Fibroblast of pulmonary artery (primary cell): ENCODE results near the gene FNIP1.
A peak's percentile ranks its signal among the peaks of the same experiment; 100 is the strongest.
"Not testable (repeated sequence)": the region's sequence is repeated elsewhere in the genome, so short reads cannot be mapped to it uniquely, and the experiment has no call there.

Experiments
- DNase-seq: peaks from one replicate; pipeline ENCODE4 v3.0.0-alpha.2; 2010; ENCODE audit warnings: low read depth
- H3K4me3 ChIP-seq: replicated peaks from 2 replicates; pipeline ENCODE4 v1.5.1; 2011; ENCODE audit warnings: low read depth, mild to moderate bottlenecking, control low read depth, low read length, moderate library complexity
- CTCF ChIP-seq: IDR thresholded peaks from 2 replicates; pipeline ENCODE4 v1.5.1; 2011; ENCODE audit warnings: mild to moderate bottlenecking, control low read depth, low read length, inconsistent platforms; ENCODE audit errors: missing control alignments

The FNIP1 gene

GRCh38 chr5:131745155-131745554 lies 51.7 kb downstream of the FNIP1 start:
- TF ChIP-seq CTCF = no peak
- no peak overlapping the region for H3K4me3 ChIP-seq
- DNase-seq = no peak

- H3K4me3 ChIP-seq = no peak overlapping the region
- DNase-seq = no peak
- TF ChIP-seq CTCF = no peak
Observed at GRCh38 chr5:131740477-131740876, 56.3 kb downstream of the FNIP1 start.

GRCh38 chr5:131735393-131735792 lies 61.4 kb downstream of the FNIP1 start:
- H3K4me3 ChIP-seq = no peak overlapping the region
- no peak for TF ChIP-seq CTCF
- DNase-seq = no peak

- not testable (repeated sequence) for H3K4me3 ChIP-seq, DNase-seq
Observed at GRCh38 chr5:131734939-131735338, 61.9 kb downstream of the FNIP1 start.

GRCh38 chr5:131729292-131729691 lies 67.5 kb downstream of the FNIP1 start:
- not testable (repeated sequence) for H3K4me3 ChIP-seq, DNase-seq

GRCh38 chr5:131724089-131724488 lies 72.7 kb downstream of the FNIP1 start:
- not testable (repeated sequence) for H3K4me3 ChIP-seq, DNase-seq

GRCh38 chr5:131720714-131721113 lies 76.1 kb downstream of the FNIP1 start:
- peak; percentile 24 for DNase-seq
- TF ChIP-seq CTCF = no peak

GRCh38 chr5:131719564-131719963 lies 77.3 kb downstream of the FNIP1 start:
- TF ChIP-seq CTCF = no peak
- no peak overlapping the region for H3K4me3 ChIP-seq
- DNase-seq = no peak

More at GRCh38 chr5:131720714-131721113, 76.1 kb downstream of the FNIP1 start:
- H3K4me3 ChIP-seq = no peak overlapping the region

- no peak overlapping the region for H3K4me3 ChIP-seq
- TF ChIP-seq CTCF = no peak
- no peak for DNase-seq
Observed at GRCh38 chr5:131718487-131719014, 78.3 kb downstream of the FNIP1 start.

- not testable (repeated sequence) for DNase-seq, H3K4me3 ChIP-seq
Observed at GRCh38 chr5:131717164-131717563, 79.7 kb downstream of the FNIP1 start.
